Measurements from ENCODE around the gene APELA. TPM values are rescaled to one million over a fixed set of nuclear protein-coding genes. Genes with fewer than 3 reads are reported as not detected.

Gene APELA, protein sequence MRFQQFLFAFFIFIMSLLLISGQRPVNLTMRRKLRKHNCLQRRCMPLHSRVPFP
- polyA plus RNA-seq, result not detected

DNA sequence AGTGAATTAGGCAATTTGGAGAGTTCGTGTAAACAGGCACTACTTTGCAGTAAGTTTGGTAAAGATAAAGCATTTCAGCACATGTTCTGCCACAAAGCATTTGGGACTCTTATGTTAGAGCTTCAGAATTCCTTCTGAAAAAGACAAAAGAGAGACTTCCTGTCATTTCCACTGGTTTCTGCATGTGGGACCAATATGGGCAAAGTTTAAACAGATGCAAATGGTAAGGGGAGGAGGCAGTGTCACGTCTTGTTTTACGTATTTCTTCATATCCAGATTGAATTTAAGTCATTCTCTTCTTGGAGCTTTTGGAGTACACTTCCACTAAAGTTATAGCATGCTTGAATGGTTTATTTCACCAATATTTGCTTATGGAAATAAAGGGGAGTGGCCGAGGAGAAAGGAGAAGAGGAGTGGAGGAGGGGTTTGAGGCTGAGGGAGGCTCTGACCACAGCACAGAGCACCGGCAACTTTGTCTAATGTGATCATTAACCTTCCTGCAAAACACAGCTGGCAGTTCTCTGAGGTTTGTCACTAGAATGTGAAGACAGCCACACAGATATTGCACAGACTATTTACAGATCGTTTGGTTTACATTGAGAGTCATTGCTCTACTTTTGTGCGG, at the start of gene APELA:
Gene APELA (plus strand): TSS at position 479 of the 625 bp plus-strand sequence. CDS start 154 bp downstream, outside the sequence.
- Mint-ChIP-seq H3K27ac (no peak within 1 kb of the TSS), H3K9me3 (peaks cover 0 to 11% (median 3%) of the 10 kb centered on the region in 6 donors), H3K4me1 (no peaks in the 10 kb centered on the region), H3K4me3 (no peak within 1 kb of the TSS), H3K27me3 (ENCODE audit: low read depth in 3 of 3) (peaks cover 0 to 3% (median 0%) of the 10 kb centered on the region in 3 donors), H3K36me3 (no peaks in the 10 kb centered on the region)
- no peak for DNase-seq

- Mint-ChIP-seq H3K4me1 (no peaks in the 10 kb centered on the region), H3K27ac (no peak overlapping the region), H3K36me3 (no peaks in the 10 kb centered on the region), H3K4me3 (no peak overlapping the region), H3K27me3 (ENCODE audit: low read depth in 3 of 3) (peaks cover 0 to 3% (median 0%) of the 10 kb centered on the region in 3 donors), H3K9me3 (peaks cover 0 to 2% (median 0%) of the 10 kb centered on the region in 6 donors)
- DNase-seq, result no peak
These were observed 48.0 kb upstream of the APELA start for GRCh38 chr4:164828955-164829354.

DNA sequence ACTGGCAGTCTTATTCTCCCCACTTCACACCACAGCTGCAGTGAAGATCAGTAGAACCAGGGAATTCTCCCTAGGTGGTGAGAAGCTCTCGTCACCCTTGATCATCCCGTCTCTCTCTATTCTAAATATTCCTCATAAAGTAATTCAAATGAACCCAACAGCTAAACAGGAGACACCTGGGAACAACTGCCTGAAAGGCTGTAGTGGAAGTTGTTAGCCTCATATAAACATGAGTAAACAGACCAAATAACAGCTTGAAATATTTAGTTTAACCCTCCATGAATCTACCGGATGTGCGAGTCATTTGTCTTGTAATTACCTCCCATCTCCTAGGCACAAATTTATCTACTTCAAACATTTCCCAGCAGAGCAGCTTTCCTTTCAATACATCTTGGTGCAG, 30.4 kb upstream of the APELA start:
- Mint-ChIP-seq H3K4me1 (no peaks in the 10 kb centered on the region), H3K36me3 (no peaks in the 10 kb centered on the region), H3K27ac (no peak overlapping the region), H3K9me3 (peaks cover 0 to 6% (median 0%) of the 10 kb centered on the region in 6 donors), H3K4me3 (no peak overlapping the region), H3K27me3 (ENCODE audit: low read depth in 3 of 3) (peaks cover 0 to 2% (median 0%) of the 10 kb centered on the region in 3 donors)
- DNase-seq, result no peak

- H3K27ac Mint-ChIP-seq, result no peak overlapping the region
- no peak overlapping the region for H3K4me3 Mint-ChIP-seq
- peaks cover 0 to 2% (median 0%) of the 10 kb centered on the region in 3 donors for H3K27me3 Mint-ChIP-seq (ENCODE audit: low read depth in 3 of 3)
- no peaks in the 10 kb centered on the region for H3K36me3 Mint-ChIP-seq
- H3K4me1 Mint-ChIP-seq, result no peaks in the 10 kb centered on the region
- no peak for DNase-seq
- H3K9me3 Mint-ChIP-seq, result peaks cover 0 to 6% (median 0%) of the 10 kb centered on the region in 6 donors
These were observed 30.0 kb upstream of the APELA start for GRCh38 chr4:164847016-164847415.

GRCh38 chr4:164847967-164848649, 28.9 kb upstream of the APELA start:
- peaks cover 0 to 2% (median 0%) of the 10 kb centered on the region in 3 donors for H3K27me3 Mint-ChIP-seq (ENCODE audit: low read depth in 3 of 3)
- H3K27ac Mint-ChIP-seq, result no peak overlapping the region
- no peak overlapping the region for H3K4me3 Mint-ChIP-seq
- peaks cover 0 to 3% (median 0%) of the 10 kb centered on the region in 6 donors for H3K9me3 Mint-ChIP-seq
- no peaks in the 10 kb centered on the region for H3K36me3 Mint-ChIP-seq
- no peak for DNase-seq
- H3K4me1 Mint-ChIP-seq, result no peaks in the 10 kb centered on the region

GRCh38 chr4:164856396-164856795, 20.6 kb upstream of the APELA start:
- no peaks in the 10 kb centered on the region for H3K4me1 Mint-ChIP-seq
- no peak overlapping the region for H3K4me3 Mint-ChIP-seq

DNA sequence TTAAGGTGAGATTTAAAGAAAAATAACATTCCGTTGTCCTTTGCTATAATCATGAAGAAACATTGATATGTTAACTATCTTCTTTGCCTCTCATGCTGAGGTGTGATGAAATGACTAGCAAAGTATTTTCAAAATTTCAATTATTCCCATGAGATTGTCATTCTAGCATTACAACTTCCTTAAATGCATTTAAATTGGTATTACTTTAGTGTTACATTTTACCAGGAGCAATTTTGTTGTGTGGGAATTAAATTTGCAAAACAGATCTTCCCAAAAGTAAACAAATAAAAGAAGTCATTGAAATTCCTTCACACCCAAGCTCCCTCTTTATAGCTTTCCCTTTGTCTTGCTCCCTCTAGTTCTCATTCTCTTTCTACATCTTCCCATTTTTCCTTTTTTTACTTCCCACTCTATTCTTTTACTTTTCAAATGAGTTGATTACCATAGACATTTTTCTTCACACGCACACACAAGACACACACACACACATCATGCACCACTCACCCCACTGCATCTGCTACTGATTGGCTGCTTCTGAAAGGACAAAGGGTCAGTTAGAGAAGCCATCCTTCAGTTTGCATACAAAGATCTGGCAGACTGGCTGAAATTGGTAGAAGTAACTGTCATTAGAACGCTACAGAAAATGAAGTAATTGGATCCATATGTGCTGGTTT, 10.0 kb upstream of the APELA start:
- DNase-seq, result no peak
- peaks cover 2% of the 10 kb centered on the region in 3 donors for H3K27me3 Mint-ChIP-seq (ENCODE audit: low read depth in 3 of 3)
- H3K27ac Mint-ChIP-seq, result no peak overlapping the region
- no peak overlapping the region for H3K4me3 Mint-ChIP-seq
- no peaks in the 10 kb centered on the region for H3K4me1 Mint-ChIP-seq
- no peaks in the 10 kb centered on the region for H3K36me3 Mint-ChIP-seq
- peaks cover 0 to 12% (median 1%) of the 10 kb centered on the region in 6 donors for H3K9me3 Mint-ChIP-seq

More at GRCh38 chr4:164856396-164856795, 20.6 kb upstream of the APELA start:
- Mint-ChIP-seq H3K27me3 (ENCODE audit: low read depth in 3 of 3) (peaks cover 0 to 2% (median 0%) of the 10 kb centered on the region in 3 donors), H3K9me3 (peaks cover 0 to 7% (median 0%) of the 10 kb centered on the region in 6 donors), H3K36me3 (no peaks in the 10 kb centered on the region), H3K27ac (no peak overlapping the region)
- no peak for DNase-seq

- Mint-ChIP-seq H3K27ac (no peak overlapping the region), H3K9me3 (peaks cover 0 to 17% (median 2%) of the 10 kb centered on the region in 6 donors), H3K27me3 (ENCODE audit: low read depth in 3 of 3) (peaks cover 0 to 3% (median 2%) of the 10 kb centered on the region in 3 donors), H3K4me1 (no peaks in the 10 kb centered on the region), H3K4me3 (no peak overlapping the region), H3K36me3 (no peaks in the 10 kb centered on the region)
- no peak for DNase-seq
These were observed 5.3 kb upstream of the APELA start for GRCh38 chr4:164871673-164872072.

- H3K4me3 Mint-ChIP-seq, result no peak overlapping the region
- no peak for DNase-seq
- H3K9me3 Mint-ChIP-seq, result peaks cover 0 to 17% (median 2%) of the 10 kb centered on the region in 6 donors
- no peak overlapping the region for H3K27ac Mint-ChIP-seq
- H3K4me1 Mint-ChIP-seq, result no peaks in the 10 kb centered on the region
- H3K36me3 Mint-ChIP-seq, result no peaks in the 10 kb centered on the region
- peaks cover 0 to 2% (median 1%) of the 10 kb centered on the region in 3 donors for H3K27me3 Mint-ChIP-seq (ENCODE audit: low read depth in 3 of 3)
These were observed 4.5 kb upstream of the APELA start for GRCh38 chr4:164872481-164872880.

DNA sequence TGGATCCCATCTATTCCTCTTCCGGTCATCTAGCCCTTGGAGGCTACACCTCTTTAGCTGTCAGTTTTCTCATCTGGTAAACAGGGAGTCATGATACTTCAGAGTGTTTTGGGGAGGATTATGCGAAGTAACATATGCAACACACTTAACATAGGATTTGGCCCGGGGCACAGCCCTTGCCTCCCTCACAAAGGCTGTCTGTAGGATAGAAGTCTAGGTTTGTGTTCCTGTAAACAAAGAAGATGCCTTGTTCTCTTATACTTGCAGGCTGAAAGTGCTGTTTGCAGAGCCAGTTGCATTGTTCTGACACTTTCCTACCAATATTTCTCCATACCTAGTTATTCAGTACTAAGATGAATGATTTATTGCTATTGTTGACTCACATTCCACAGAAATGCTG, 2.2 kb upstream of the APELA start:
- Mint-ChIP-seq H3K4me1 (no peaks in the 10 kb centered on the region), H3K27me3 (ENCODE audit: low read depth in 3 of 3) (peaks cover 0 to 3% (median 2%) of the 10 kb centered on the region in 3 donors), H3K36me3 (no peaks in the 10 kb centered on the region), H3K9me3 (peaks cover 0 to 17% (median 4%) of the 10 kb centered on the region in 6 donors), H3K27ac (no peak overlapping the region), H3K4me3 (no peak overlapping the region)
- DNase-seq, result no peak

- H3K27me3 Mint-ChIP-seq (ENCODE audit: low read depth in 3 of 3), result peaks cover 0 to 7% (median 3%) of the 10 kb centered on the region in 3 donors
- DNase-seq, result no peak
- no peaks in the 10 kb centered on the region for H3K36me3 Mint-ChIP-seq
- H3K27ac Mint-ChIP-seq, result no peak overlapping the region
- peaks cover 0 to 10% (median 2%) of the 10 kb centered on the region in 6 donors for H3K9me3 Mint-ChIP-seq
- H3K4me3 Mint-ChIP-seq, result no peak overlapping the region
- H3K4me1 Mint-ChIP-seq, result no peaks in the 10 kb centered on the region
These were observed 3.7 kb downstream of the APELA start for GRCh38 chr4:164880489-164881262.

GRCh38 chr4:164888096-164888715, 11.2 kb downstream of the APELA start:
- Mint-ChIP-seq H3K36me3 (no peaks in the 10 kb centered on the region), H3K4me1 (no peaks in the 10 kb centered on the region), H3K4me3 (no peak overlapping the region), H3K27me3 (ENCODE audit: low read depth in 3 of 3) (peaks cover 1 to 8% (median 2%) of the 10 kb centered on the region in 3 donors), H3K27ac (no peak overlapping the region), H3K9me3 (peaks cover 0 to 5% (median under 1%) of the 10 kb centered on the region in 6 donors)
- no peak for DNase-seq

DNA sequence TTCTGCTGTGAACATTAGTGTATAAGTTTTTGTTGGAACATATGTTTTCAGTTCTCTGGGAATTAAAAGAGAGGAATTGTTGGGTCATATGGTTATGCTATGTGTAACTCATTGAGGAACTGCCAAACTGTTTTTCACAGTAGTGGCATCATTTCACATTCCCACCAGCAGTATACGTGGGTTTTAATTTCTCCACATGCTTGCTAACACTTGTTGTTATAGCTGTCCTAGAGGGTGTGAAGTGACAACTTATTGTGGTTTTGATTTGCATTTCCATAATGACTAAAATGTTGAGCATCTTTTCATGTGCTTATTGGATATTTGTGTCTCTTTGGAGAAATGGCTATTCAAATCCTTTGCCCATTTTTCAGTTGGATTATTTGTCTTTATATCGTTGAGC, 13.7 kb downstream of the APELA start:
- DNase-seq, result no peak
- H3K36me3 Mint-ChIP-seq, result no peaks in the 10 kb centered on the region
- H3K27ac Mint-ChIP-seq, result no peak overlapping the region

More for the DNA sequence above, 13.7 kb downstream of the APELA start:
- H3K4me1 Mint-ChIP-seq, result no peaks in the 10 kb centered on the region
- no peak overlapping the region for H3K4me3 Mint-ChIP-seq
- peaks cover 0 to 4% (median 3%) of the 10 kb centered on the region in 3 donors for H3K27me3 Mint-ChIP-seq (ENCODE audit: low read depth in 3 of 3)
- peaks cover 0 to 7% (median 0%) of the 10 kb centered on the region in 6 donors for H3K9me3 Mint-ChIP-seq

Measured in immature natural killer cell (primary cell).